Nucleus accumbens (tissue), 56 donors: ENCODE data around the gene AP3S2.
"Not testable (repeated sequence)": the region's sequence is repeated elsewhere in the genome, so short reads cannot be mapped to it uniquely, and the experiment has no call there.

Experiments
- DNase-seq, 56 donors: peaks; one replicate each; lab custom pipeline; 2025; lab: John Stamatoyannopoulos, UW

Gene AP3S2

DNA sequence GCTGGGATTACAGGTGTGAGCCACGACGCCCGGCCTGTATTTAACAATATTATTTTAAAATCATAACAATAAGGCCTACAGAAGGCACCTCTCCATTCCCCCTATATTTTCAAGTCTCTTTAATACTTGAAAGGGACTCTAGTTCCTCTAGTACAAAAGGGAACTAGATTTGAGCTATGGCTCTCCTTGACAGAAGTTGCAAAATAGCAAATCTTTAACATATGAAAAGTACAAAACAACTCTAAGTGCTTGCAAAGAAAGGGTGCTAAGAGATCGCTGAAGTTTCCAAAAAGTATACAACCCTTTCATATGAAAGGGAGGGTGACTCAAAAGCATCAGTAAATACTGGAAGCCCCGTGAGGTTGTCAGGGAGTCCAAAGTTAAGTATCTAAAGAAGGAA, 23.8 kb downstream of the AP3S2 start:
- DNase-seq: no peak

GRCh38 chr15:89869490-89869889, 24.3 kb downstream of the AP3S2 start:
- DNase-seq: not testable (repeated sequence)

DNA sequence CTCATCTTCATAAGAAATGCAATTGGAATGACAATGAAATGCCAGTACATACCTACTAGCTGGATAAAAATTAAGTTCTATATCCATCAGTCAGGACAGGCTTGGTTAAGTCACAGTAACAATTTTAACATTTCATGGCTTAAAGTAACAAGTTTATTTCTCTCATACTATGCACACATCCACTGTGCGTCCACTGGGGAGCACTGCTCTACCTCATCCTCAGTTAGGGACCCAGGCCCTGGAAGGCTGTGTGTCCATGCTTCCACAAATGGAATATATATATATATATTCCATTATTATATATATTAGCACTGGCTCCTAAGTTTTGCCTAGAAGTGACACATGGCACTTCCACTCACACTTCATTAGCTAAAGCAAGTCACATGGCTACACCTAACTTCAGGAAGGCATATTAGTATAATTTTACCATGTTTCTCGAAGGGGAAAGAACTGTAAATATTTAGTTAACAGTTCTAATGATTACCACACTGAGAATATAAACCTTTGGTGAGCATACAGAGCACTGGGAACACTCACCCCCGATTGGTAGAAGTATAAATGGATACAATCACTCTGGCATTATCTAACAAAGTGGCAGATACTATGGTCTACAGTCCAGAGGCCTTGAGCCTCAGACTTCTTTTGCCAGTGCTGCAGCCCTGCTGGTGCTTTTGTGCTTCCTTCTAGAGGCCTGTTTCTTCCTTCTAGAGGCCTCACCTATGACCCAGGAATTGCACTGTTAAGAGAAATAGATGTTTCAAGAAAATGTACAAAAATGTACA, 28.6 kb downstream of the AP3S2 start:
- no peak for DNase-seq

DNA sequence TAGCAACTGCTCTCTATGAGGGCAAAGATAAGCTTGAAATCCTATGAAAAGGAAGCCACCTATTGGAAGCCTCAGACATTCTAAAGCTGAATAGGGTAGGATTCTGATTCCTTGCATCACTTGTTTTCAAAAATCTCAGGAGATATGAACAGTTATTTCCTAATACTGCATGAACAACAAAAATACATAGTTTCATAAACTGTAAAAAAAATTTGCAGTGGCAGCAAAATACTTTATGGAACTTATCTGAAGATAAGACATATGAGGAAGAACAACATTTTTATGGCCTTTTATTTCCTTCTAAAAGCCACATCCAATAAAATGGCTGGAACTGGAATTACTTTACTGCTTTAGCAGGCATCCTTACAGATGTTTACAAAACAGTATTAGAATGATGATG, 29.9 kb downstream of the AP3S2 start:
- no peak for DNase-seq

DNA sequence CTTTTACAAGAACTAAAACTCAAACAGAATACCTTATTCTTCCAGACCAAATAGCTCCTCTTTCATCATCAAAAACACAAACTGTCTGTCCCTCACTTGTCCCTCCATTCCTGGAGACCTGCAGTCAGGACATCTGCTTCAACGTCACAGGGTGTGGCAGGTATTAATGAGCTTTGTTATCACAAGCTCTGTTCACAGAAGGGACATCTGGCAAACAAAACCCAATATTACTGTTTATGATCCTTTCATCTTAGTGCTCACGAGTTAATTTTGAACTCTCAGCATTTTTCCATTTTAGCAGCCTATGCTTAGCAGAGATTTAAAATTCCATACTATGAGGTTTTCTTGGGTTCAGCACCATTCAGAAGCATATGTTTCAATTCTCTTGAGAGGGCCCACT, 32.9 kb downstream of the AP3S2 start:
- DNase-seq: no peak

DNA sequence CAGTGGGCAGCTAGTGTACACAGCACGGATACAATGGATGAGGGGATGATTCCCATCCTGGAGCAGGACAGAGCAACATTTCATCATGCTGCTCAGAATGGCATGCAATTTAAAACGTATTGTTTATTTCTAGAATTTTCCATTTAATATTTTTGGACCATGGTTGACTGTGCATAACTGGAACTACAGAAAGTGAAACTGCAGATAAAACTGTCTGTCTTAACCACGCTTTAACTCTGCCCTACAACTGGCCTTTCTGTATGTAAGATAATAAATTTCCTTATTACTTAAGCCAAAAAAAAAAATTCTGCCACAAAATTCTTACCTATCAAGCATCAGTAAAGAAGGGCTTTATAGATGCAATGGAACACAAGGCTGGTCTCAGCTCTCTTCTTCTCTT, 33.4 kb downstream of the AP3S2 start:
- no peak for DNase-seq

GRCh38 chr15:89858661-89859458, 34.9 kb downstream of the AP3S2 start:
- no peak for DNase-seq

DNA sequence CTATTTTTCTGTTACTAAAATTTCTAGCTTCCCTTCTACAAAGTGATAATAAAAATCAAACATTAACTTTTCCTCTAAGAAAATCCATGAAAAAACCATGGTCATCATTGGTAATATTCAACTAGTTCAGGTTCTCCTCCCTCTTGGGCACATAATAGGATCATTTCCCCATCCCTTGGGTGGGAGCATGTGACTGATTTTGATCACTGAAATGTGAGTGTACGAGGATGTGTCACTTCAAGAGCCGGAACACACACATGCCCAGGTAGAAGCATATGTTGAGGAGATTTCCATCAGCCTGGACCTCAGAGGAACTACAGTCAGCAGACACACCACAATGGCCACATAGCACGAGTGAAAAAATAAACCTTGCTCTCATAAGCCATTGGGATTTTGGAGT, 36.1 kb downstream of the AP3S2 start:
- no peak for DNase-seq

DNA sequence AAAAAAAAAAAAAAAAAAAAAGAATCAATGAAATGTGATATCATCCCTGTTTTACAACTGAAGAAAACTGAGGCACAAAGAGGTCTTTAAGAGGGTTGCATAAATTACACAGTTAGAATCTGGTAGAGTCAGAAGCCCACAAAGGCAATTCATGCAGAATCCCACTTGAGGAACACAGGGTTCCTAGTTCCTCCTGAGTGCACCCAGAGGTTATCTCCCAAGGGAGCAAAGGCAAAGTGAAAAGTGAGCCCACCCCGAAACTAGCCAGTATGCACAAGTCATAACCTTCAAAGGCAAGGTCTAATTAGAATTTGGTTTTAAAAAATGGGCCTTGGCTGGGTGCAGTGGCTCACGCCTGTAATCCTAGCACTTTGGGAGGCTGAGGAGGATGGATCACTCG, 37.8 kb downstream of the AP3S2 start:
- no peak for DNase-seq

GRCh38 chr15:89854863-89855262, 38.9 kb downstream of the AP3S2 start:
- DNase-seq: not testable (repeated sequence)

GRCh38 chr15:89852342-89852995, 41.3 kb downstream of the AP3S2 start:
- DNase-seq: no peak

DNA sequence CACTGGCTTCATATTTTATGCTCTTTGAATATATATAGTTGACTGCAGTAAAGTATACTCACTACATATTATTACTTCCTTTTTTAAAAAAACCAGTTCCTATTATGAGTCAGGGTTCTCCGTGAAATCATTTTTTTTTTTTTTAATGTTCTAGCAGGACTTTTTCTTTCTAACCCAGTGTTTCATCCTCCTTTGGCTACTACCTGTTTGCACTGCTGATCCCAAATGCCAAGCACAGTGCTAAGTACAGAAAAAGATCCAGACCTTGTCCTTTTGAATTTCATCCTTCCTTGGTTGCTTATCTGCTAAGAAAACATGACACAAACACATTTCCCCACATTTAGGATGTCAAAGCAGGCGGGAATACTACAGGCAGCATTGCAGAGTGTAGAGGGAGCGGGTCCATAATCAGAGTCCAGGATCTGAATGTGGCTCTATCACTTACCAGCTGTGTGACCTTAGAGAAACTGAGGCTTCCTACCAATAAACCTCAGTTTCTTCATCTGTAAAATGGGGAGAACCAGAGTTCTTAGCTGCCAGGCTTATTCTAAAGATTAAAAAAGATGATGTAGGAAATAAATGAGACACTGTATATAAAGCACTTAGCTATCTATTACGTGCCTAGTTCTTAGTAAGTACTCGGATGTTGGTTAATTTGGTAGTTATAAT, 42.0 kb downstream of the AP3S2 start:
- DNase-seq: no peak

DNA sequence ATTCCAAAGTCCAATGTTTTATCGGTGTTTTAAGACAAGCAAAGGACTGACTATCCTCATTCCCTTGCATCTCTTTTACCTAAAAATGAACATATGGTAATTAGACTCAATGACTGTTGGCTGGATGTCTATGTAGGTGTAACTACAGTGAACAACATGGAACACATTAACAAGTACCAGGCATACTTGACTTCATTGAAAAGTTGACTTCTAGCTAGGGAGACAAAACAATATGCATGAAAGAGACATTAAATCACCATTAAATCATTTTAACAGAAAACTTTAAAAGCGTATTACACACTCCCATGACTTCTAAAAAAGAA, 44.9 kb downstream of the AP3S2 start:
- DNase-seq: no peak

GRCh38 chr15:89847101-89847500, 46.7 kb downstream of the AP3S2 start:
- DNase-seq: no peak

- DNase-seq: no peak
Observed at GRCh38 chr15:89845305-89845893, 48.4 kb downstream of the AP3S2 start.

- no peak for DNase-seq
Observed at GRCh38 chr15:89841962-89842361, 51.8 kb downstream of the AP3S2 start.

DNA sequence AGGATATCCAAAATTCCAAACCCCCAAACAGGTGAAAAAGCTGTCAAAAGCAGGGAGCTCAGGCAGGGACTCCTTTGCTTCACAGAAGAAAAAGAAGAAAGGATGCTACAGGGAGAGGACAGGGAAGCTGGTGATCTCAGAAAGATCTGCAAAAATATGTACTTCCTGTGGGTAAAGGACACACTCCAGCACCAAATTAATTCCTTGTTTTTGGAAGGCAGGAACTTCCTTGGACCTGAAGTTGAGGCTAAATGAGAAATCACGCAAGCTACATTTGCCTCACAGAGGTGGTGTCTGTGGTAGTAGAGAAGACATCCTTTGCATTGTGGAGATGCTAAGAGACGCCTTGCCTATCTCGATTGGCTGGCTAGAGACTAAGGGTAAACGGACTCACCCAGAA, 52.5 kb downstream of the AP3S2 start:
- DNase-seq: no peak

DNA sequence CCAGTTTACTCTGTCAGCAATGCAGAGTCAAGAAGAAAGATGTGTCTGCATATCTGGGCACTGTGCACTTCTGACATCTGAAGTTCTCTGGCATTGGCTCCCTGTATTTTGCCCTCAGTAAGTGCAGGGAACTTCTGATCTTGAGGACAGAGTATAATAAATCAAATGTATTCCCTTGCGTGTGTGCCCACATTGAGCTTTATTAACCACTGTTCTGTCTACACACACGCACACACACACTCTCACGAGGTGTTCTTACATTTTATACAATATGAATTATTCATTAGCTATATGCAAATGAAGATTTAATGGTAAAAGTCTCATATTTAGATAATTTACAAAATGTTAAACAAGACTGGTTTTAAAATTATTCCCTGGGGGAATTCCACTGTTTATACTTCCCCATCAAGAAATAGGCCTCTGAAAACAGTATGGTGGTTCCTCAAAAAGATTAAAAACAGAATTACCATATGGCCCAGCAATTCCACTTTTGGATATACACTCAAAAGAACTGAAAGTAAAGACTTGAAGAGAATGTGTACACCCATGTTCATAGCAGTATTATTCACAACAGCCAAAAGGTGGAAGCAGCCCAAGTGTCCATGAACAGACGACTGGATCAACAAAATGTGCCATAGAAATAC, 54.5 kb downstream of the AP3S2 start:
- DNase-seq: no peak

GRCh38 chr15:89837830-89838178, 56.0 kb downstream of the AP3S2 start:
- no peak for DNase-seq

DNA sequence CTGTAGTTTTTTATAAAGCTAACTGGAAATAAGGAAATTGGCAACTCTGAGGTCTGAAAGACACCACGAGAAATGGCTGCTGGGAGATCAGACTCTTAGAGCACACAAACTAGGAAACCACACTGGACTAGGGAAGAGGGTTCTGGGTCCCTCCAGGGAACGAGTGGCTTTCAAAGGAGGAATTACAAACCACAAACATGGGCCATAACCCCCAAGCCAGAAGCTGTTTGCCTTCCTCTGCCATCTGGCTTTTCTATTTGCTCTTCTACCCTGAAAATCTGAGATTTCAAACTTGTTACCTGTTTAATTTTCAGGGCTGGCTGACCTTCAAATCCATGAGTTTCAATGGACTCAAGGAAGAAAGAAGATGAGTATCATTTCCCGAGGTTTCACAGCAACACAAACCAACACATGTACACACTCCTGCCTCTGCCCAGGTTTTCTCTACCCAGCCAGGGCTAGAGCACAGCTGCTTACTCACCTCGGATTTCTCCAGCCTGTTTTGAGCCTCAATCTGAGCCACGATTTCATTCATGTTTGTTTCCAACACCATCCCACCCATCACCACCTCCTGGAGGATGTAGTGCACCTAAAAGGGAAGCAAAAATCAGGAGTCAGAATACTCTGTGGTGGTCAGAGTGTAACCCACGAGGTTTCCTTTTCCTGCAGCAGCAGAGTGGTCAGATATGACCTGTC, 56.5 kb downstream of the AP3S2 start:
- DNase-seq: peak in 1 of 56 donors; percentile 4
